ENCODE data around the gene ACTRT2. TPM values are rescaled to one million over a fixed set of nuclear protein-coding genes. Genes with fewer than 3 reads are reported as not detected.

The ACTRT2 gene
- total and polyA plus RNA-seq, 2 of the 8 experiments (the other 6 are each of a cell fraction or from before 2014, with no cell fraction given) = not detected

- no peak overlapping the region for H3K56ac ChIP-seq (replicated peaks; ENCODE audit: insufficient read length, low read depth, low read length)
- H2BK15ac ChIP-seq (ENCODE audit: low read length) = no peak overlapping the region
- no peak overlapping the region for H4K5ac ChIP-seq (ENCODE audit: insufficient read length, low read depth, low read length)
- no peaks in the 10 kb centered on the region; a peak in 1 of 4 replicates for H3K9me3 ChIP-seq (ENCODE audit: insufficient read depth in 2 of 2, low read depth in 1 of 2, low read length in 1 of 2)
- ChIA-PET CTCF (ENCODE audit: partially characterized antibody) (interaction anchor here (0.6 to 1.2 kb wide), 3 partner anchors 171 to 792 kb away, joined by 3 to 4 read pairs (median 4); no protein-coding TSS in a partner anchor), POLR2A (ENCODE audit: partially characterized antibody) (interaction anchor here (0.7 kb wide), 1 partner anchor 33 kb away, joined by 3 read pairs; no protein-coding TSS in a partner anchor)
- peaks cover 9 to 19% of the 10 kb centered on the region in 2 experiments for H4K20me1 ChIP-seq (replicated peaks in 1 of 2; ENCODE audit: control insufficient read depth in 1 of 2, insufficient read depth in 2 of 2, low read length in 2 of 2)
- H3K79me2 ChIP-seq (ENCODE audit: control insufficient read depth in 1 of 2, insufficient read depth in 2 of 2, low read length in 2 of 2) = no peaks in the 10 kb centered on the region
- H3K9ac ChIP-seq (replicated peaks in 1 of 4; ENCODE audit: extremely low read depth in 1 of 4, low read depth in 3 of 4, low read length in 3 of 4) = no peak overlapping the region
- H3K27me3 ChIP-seq (replicated peaks in 1 of 4; ENCODE audit: control insufficient read depth in 3 of 4, extremely low read depth in 1 of 4, insufficient read depth in 3 of 4, low read length in 3 of 4) = peaks cover 76 to 94% (median 86%) of the 10 kb centered on the region in 4 experiments
- peaks cover 0 to 18% (median 0%) of the 10 kb centered on the region in 4 experiments; a peak in 1 of 8 replicates for H3K36me3 ChIP-seq (ENCODE audit: control insufficient read depth in 2 of 4, insufficient read depth in 4 of 4, low read length in 3 of 4)
- peaks cover 13% of the 10 kb centered on the region; the same call in 1 of the 2 replicates for H3K23me2 ChIP-seq (ENCODE audit: low read depth, low read length)
- no peak overlapping the region for H3K4ac ChIP-seq (replicated peaks; ENCODE audit: insufficient read length, low read depth, low read length)
- no peak overlapping the region for H2BK20ac ChIP-seq (ENCODE audit: low read length)
- H3K23ac ChIP-seq (ENCODE audit: insufficient read length) = no peak overlapping the region
- H4K91ac ChIP-seq (replicated peaks; ENCODE audit: insufficient read length, low read length) = peak overlapping the region; percentile 40
- TF ChIP-seq RNF2 (IDR thresholded peaks at IDR 0.05; ENCODE audit: borderline replicate concordance, low read depth, low read length, missing control alignments, poor library complexity, severe bottlenecking) = peak; percentile 87
- TF ChIP-seq CHD2 (IDR thresholded peaks at IDR 0.05; ENCODE audit: low read length) = no peak
- TF ChIP-seq GABPA (IDR thresholded peaks at IDR 0.05; ENCODE audit: borderline replicate concordance, insufficient read depth, low read length) = peak; percentile 39
- peak; percentile 96 for TF ChIP-seq SUZ12 (IDR thresholded peaks at IDR 0.05; ENCODE audit: low read length)
- peak; percentile 99 for TF ChIP-seq EZH2 (IDR thresholded peaks at IDR 0.05; ENCODE audit: low read depth, low read length, severe bottlenecking)
- no peak overlapping the region for H2AK5ac ChIP-seq (ENCODE audit: low read depth, low read length)
- FAIRE-seq (no peak), DNase-seq (ENCODE audit: low read depth in 1 of 2, low spot score in 2 of 2) (peak in 1 of 2 experiments; percentile 73)
- H3K79me1 ChIP-seq (ENCODE audit: low read depth, low read length) = no peaks in the 10 kb centered on the region
- H2BK12ac ChIP-seq (ENCODE audit: low read depth, low read length) = 0 out of 2 replicates have a peak overlapping the region, but pooled peaks have one; percentile 50
- H3K27ac ChIP-seq (ENCODE audit: low read depth, low read length) = no peak overlapping the region
- H2BK5ac ChIP-seq (ENCODE audit: low read depth, low read length) = no peak overlapping the region
- H2AFZ ChIP-seq (ENCODE audit: low read length) = no peak overlapping the region
- WGBS, 2 experiments (ENCODE audit: extremely low coverage in 1 of 2, insufficient coverage in 1 of 2, insufficient read length in 1 of 2, insufficient replicate concordance in 2 of 2, low coverage in 1 of 2, low lambda C conversion rate in 2 of 2, missing lambda C conversion rate in 1 of 2) = 1% methylated on average over 42 of the region's 97 CpGs; no CpG with 5 or more reads in 1 of the 2 experiments
- H3K14ac ChIP-seq (ENCODE audit: insufficient read length) = no peak overlapping the region
- peaks cover 0 to 49% (median 33%) of the 10 kb centered on the region in 4 experiments; a peak in 6 of 7 replicates for H3K4me1 ChIP-seq (replicated peaks in 1 of 4; ENCODE audit: control insufficient read depth in 3 of 4, insufficient read depth in 4 of 4, low read length in 3 of 4)
- peak overlapping the region; percentile 75 for H3K4me2 ChIP-seq (ENCODE audit: insufficient read depth in 1 of 2, low read depth in 2 of 2, low read length in 2 of 2)
- peak overlapping the region; percentile 79; the same call in 1 of the 2 replicates for H4K8ac ChIP-seq (ENCODE audit: extremely low read depth, insufficient read depth, low read length)
- no peak overlapping the region; the same call in 1 of the 2 replicates for H3K18ac ChIP-seq (ENCODE audit: extremely low read depth, low read length)
- peak overlapping the region; percentile 5 to 53 (median 18); a peak in 5 of 8 replicates for H3K4me3 ChIP-seq (ENCODE audit: extremely low read depth in 1 of 4, insufficient read depth in 2 of 4, low read depth in 3 of 4, low read length in 4 of 4)
- H2BK120ac ChIP-seq (replicated peaks; ENCODE audit: low read depth, low read length) = no peak overlapping the region
Observed at GRCh38 chr1:3070644-3071564, 49.6 kb downstream of the ACTRT2 start.

Measured in H1 (cell line).